Measurements from ENCODE around the gene HOXA7.

Gene HOXA7

DNA sequence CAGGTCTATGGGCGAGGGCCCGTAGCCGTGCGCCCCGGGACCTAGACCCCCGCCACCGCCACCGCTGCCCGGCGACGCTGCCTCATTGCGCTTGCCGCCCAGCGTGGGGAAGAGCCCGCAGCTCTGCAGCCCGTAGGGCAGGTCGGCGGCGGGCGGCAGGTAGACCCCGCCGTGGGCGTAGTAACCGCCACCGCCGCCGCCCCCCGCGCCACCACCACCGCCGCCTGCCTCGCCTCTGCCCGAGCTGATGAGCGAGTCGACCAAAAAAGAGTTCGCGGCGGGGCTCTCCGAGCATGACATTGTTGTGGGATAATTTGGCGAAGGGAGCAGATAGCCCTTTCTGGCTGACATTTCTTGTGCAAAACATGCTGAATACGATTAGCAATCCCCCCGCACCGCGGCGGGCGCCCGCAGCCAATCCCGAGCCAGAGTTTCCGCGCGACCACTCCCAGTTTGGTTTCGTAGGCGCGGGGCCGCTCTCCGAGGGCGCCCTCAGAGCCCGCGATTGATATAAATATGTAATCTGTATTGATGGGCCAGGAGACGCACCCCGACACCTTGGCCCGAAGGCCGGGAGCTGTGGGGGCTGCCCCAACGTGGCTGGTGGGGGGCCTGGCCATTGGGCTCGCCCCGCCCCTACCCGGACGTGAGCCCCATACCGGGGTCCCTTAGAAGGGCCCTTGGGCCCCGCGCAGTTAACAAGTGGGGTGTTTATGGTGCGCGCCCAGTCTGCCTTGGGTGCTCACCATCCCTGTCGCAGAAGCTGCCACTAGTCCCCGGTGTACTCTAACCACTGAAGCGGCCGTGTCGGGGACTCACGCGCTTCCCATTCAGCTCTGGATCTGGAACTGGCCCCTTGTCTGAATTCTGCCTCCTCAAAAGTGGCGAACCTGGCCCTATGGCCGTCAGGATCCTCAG, 17.7 kb upstream of the HOXA7 start, which contains the start of gene HOXA10 (continued):
- TF ChIP-seq, protein P1, sequence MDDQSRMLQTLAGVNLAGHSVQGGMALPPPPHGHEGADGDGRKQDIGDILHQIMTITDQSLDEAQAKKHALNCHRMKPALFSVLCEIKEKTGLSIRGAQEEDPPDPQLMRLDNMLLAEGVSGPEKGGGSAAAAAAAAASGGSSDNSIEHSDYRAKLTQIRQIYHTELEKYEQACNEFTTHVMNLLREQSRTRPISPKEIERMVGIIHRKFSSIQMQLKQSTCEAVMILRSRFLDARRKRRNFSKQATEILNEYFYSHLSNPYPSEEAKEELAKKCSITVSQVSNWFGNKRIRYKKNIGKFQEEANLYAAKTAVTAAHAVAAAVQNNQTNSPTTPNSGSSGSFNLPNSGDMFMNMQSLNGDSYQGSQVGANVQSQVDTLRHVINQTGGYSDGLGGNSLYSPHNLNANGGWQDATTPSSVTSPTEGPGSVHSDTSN (CRISPR knock-in tag; IDR thresholded peaks at IDR 0.05): no peak
- TF ChIP-seq ZNF174 (tag by site-specific recombination; IDR thresholded peaks at IDR 0.05): no peak
- TF ChIP-seq REPIN1 (tag by site-specific recombination; IDR thresholded peaks at IDR 0.05; ENCODE audit: low read depth): no peak
- TF ChIP-seq, protein P2, sequence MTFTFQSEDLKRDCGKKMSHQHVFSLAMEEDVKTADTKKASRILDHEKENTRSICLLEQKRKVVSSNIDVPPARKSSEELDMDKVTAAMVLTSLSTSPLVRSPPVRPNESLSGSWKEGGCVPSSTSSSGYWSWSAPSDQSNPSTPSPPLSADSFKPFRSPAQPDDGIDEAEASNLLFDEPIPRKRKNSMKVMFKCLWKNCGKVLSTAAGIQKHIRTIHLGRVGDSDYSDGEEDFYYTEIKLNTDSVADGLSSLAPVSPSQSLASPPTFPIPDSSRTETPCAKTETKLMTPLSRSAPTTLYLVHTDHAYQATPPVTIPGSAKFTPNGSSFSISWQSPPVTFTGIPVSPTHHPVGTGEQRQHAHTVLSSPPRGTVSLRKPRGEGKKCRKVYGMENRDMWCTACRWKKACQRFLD (tag by site-specific recombination; IDR thresholded peaks at IDR 0.05): no peak
- TF ChIP-seq ZNF521 (tag by site-specific recombination; IDR thresholded peaks at IDR 0.05): no peak
- 0 out of 2 replicates have a peak, but pooled peaks have one; percentile 10 for TF ChIP-seq ZNF121 (tag by site-specific recombination; IDR thresholded peaks at IDR 0.05)
- TF ChIP-seq ZSCAN30 (tag by site-specific recombination; IDR thresholded peaks at IDR 0.05): peak; percentile 62; the same call in 1 of the 2 replicates
- TF ChIP-seq EGR2 (tag by site-specific recombination; IDR thresholded peaks at IDR 0.05; ENCODE audit: low read depth): peak; percentile 64; the same call in 1 of the 2 replicates
- no peak for TF ChIP-seq ZNF37A (tag by site-specific recombination; IDR thresholded peaks at IDR 0.05)
- no peak for TF ChIP-seq ZNF24 (tag by site-specific recombination; IDR thresholded peaks at IDR 0.05)
- no peak for TF ChIP-seq ZNF510 (tag by site-specific recombination; IDR thresholded peaks at IDR 0.05; ENCODE audit: insufficient replicate concordance)
- no peak for TF ChIP-seq ZNF324 (tag by site-specific recombination; IDR thresholded peaks at IDR 0.05)
- TF ChIP-seq, protein P3, sequence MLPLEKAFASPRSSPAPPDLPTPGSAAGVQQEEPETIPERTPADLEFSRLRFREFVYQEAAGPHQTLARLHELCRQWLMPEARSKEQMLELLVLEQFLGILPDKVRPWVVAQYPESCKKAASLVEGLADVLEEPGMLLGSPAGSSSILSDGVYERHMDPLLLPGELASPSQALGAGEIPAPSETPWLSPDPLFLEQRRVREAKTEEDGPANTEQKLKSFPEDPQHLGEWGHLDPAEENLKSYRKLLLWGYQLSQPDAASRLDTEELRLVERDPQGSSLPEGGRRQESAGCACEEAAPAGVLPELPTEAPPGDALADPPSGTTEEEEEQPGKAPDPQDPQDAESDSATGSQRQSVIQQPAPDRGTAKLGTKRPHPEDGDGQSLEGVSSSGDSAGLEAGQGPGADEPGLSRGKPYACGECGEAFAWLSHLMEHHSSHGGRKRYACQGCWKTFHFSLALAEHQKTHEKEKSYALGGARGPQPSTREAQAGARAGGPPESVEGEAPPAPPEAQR (tag by site-specific recombination; IDR thresholded peaks at IDR 0.05): no peak
- TF ChIP-seq ZNF701 (tag by site-specific recombination; IDR thresholded peaks at IDR 0.05): no peak
- TF ChIP-seq ZNF596 (tag by site-specific recombination; IDR thresholded peaks at IDR 0.05): no peak; the same call in 1 of the 2 replicates
- no peak for TF ChIP-seq ZNF529 (tag by site-specific recombination; IDR thresholded peaks at IDR 0.05; ENCODE audit: insufficient replicate concordance)
- TF ChIP-seq, protein P4, sequence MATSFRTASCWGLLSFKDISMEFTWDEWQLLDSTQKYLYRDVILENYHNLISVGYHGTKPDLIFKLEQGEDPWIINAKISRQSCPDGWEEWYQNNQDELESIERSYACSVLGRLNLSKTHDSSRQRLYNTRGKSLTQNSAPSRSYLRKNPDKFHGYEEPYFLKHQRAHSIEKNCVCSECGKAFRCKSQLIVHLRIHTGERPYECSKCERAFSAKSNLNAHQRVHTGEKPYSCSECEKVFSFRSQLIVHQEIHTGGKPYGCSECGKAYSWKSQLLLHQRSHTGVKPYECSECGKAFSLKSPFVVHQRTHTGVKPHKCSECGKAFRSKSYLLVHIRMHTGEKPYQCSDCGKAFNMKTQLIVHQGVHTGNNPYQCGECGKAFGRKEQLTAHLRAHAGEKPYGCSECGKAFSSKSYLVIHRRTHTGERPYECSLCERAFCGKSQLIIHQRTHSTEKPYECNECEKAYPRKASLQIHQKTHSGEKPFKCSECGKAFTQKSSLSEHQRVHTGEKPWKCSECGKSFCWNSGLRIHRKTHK (tag by site-specific recombination; IDR thresholded peaks at IDR 0.05): no peak
- peak; percentile 92 for TF ChIP-seq ZNF423 (tag by site-specific recombination; IDR thresholded peaks at IDR 0.05)
- no peak for TF ChIP-seq ZFP3 (tag by site-specific recombination; IDR thresholded peaks at IDR 0.05; ENCODE audit: low read depth)
- no peak for TF ChIP-seq ZNF274 (IDR thresholded peaks at IDR 0.05; ENCODE audit: low read length)
- TF ChIP-seq ZNF274 (tag by site-specific recombination; IDR thresholded peaks at IDR 0.05; ENCODE audit: borderline replicate concordance): no peak
- TF ChIP-seq GLIS1 (tag by site-specific recombination; IDR thresholded peaks at IDR 0.05): peak; percentile 59
- peak; percentile 82 for TF ChIP-seq ZBTB20 (tag by site-specific recombination; IDR thresholded peaks at IDR 0.05)
- TF ChIP-seq, protein P5, sequence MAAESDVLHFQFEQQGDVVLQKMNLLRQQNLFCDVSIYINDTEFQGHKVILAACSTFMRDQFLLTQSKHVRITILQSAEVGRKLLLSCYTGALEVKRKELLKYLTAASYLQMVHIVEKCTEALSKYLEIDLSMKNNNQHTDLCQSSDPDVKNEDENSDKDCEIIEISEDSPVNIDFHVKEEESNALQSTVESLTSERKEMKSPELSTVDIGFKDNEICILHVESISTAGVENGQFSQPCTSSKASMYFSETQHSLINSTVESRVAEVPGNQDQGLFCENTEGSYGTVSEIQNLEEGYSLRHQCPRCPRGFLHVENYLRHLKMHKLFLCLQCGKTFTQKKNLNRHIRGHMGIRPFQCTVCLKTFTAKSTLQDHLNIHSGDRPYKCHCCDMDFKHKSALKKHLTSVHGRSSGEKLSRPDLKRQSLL (tag by site-specific recombination; IDR thresholded peaks at IDR 0.05): no peak
- 0 out of 2 replicates have a peak, but pooled peaks have one; percentile 25 for TF ChIP-seq ZNF629 (tag by site-specific recombination; IDR thresholded peaks at IDR 0.05)
- TF ChIP-seq ZNF184 (tag by site-specific recombination; IDR thresholded peaks at IDR 0.05): no peak
- TF ChIP-seq, protein P6, sequence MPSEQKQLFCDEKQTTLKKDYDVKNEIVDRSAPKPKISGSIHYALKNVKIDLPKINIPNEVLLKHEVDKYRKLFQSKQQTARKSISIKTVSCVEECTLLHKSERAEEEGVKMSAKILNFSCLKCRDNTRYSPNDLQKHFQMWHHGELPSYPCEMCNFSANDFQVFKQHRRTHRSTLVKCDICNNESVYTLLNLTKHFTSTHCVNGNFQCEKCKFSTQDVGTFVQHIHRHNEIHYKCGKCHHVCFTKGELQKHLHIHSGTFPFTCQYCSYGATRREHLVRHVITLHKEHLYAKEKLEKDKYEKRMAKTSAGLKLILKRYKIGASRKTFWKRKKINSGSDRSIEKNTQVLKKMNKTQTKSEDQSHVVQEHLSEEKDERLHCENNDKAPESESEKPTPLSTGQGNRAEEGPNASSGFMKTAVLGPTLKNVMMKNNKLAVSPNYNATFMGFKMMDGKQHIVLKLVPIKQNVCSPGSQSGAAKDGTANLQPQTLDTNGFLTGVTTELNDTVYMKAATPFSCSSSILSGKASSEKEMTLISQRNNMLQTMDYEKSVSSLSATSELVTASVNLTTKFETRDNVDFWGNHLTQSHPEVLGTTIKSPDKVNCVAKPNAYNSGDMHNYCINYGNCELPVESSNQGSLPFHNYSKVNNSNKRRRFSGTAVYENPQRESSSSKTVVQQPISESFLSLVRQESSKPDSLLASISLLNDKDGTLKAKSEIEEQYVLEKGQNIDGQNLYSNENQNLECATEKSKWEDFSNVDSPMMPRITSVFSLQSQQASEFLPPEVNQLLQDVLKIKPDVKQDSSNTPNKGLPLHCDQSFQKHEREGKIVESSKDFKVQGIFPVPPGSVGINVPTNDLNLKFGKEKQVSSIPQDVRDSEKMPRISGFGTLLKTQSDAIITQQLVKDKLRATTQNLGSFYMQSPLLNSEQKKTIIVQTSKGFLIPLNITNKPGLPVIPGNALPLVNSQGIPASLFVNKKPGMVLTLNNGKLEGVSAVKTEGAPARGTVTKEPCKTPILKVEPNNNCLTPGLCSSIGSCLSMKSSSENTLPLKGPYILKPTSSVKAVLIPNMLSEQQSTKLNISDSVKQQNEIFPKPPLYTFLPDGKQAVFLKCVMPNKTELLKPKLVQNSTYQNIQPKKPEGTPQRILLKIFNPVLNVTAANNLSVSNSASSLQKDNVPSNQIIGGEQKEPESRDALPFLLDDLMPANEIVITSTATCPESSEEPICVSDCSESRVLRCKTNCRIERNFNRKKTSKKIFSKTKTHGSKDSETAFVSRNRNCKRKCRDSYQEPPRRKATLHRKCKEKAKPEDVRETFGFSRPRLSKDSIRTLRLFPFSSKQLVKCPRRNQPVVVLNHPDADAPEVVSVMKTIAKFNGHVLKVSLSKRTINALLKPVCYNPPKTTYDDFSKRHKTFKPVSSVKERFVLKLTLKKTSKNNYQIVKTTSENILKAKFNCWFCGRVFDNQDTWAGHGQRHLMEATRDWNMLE (tag by site-specific recombination; conservative IDR thresholded peaks at IDR 0.05; ENCODE audit: low read depth): no peak
- TF ChIP-seq ZEB2 (tag by site-specific recombination; IDR thresholded peaks at IDR 0.05): peak; percentile 69
